Measurements from ENCODE around the gene SNAP47. TPM values are rescaled to one million over a fixed set of nuclear protein-coding genes. Genes with fewer than 3 reads are reported as not detected.

Gene SNAP47
- total and polyA plus RNA-seq, 2 of the 4 experiments (the other 2 are of a cell fraction): 39.4 to 72.9 TPM

DNA sequence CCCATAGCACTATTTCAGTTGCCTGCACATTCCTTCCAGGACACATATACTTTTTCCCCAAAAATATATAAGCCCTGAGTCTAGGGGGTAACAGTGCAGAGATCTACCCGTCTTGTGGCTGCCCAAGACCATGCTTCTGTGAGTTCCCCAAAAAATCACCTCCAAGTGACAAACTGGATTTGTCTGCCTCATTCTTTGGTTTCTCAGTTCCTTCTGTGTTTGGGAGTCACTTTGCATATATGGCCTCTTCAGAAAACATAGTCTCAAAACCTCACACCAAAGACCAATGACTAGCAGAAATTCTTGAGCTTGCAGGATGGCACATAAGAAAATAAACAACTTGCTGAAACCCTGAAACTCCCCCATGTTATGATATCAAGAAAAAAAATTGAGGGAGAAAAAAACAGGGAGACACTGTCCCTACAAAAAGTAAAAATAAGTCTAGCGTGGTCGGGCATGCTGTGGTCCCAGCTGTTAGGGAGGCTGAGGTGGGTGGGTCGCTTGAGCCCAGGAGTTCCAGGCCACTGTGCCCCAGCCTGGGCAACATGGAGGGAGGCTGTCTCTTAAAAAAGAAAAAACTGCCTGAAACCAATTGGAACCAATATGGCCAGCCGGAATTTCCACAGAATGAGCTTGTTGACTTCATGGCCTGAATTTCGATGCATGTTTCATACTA, 8.2 kb upstream of the SNAP47 start:
- H3K9me3 ChIP-seq (ENCODE audit: control insufficient read depth, insufficient read depth, low read length): peaks cover under 1% of the 10 kb centered on the region
- no peak overlapping the region for H4K5ac ChIP-seq (ENCODE audit: low read depth, low read length)
- ChIA-PET POLR2A (ENCODE audit: unreplicated experiment) (no interaction called here), CTCF (interaction anchor here (0.7 kb wide), 1 partner anchor 12 kb away, joined by 3 read pairs; no protein-coding TSS in a partner anchor)
- H2BK5ac ChIP-seq (ENCODE audit: low read depth, low read length, poor library complexity, severe bottlenecking): no peak overlapping the region
- peaks cover 7% of the 10 kb centered on the region; the same call in 1 of the 2 replicates for H3K36me3 ChIP-seq (ENCODE audit: control insufficient read depth, insufficient read depth, low read length)
- H3K56ac ChIP-seq (ENCODE audit: extremely low read depth, insufficient read depth, low read length): no peak overlapping the region
- dilution Hi-C loops (cut with HindIII; ENCODE audit: low sequenced_read_pairs, unreplicated experiment) (no loop called here), intact Hi-C loops (cut with micrococcal nuclease) (loop anchor here (5.0 kb wide), 1 partner anchor 165 kb away; the partner anchor contains the start of gene ZNF678), in situ Hi-C loops (cut with MboI; ENCODE audit: low sequenced_read_pairs) (no loop called here)
- 100% methylated on average over 1 of the region's 6 CpGs; no CpG with 5 or more reads in 1 of the 2 experiments for WGBS, 2 experiments (ENCODE audit: extremely low coverage in 2 of 2, insufficient read length in 1 of 2)
- H3K27ac ChIP-seq (ENCODE audit: insufficient read depth, low read length): no peak overlapping the region
- BruUV-seq (replicated peaks): no TSS peak
- no peak overlapping the region for H4K8ac ChIP-seq (ENCODE audit: low read depth in 2 of 2, low read length in 2 of 2)
- H2AK9ac ChIP-seq (replicated peaks; ENCODE audit: low read depth, low read length, poor library complexity): no peak overlapping the region
- no peaks in the 10 kb centered on the region for H3K27me3 ChIP-seq (ENCODE audit: control insufficient read depth, insufficient read depth, low read length)
- ATAC-seq (ENCODE audit: low read depth) (no peak), DNase-seq (no peak)
- H3K9ac ChIP-seq (ENCODE audit: low read depth, low read length): no peak overlapping the region
- peaks cover 18% of the 10 kb centered on the region for H4K20me1 ChIP-seq (ENCODE audit: insufficient read depth, low read length)
- no peak overlapping the region for H3K4me2 ChIP-seq (ENCODE audit: low read depth, low read length)
- no peak overlapping the region for H3K18ac ChIP-seq (ENCODE audit: low read depth, low read length)
- no peak overlapping the region for H2BK20ac ChIP-seq (ENCODE audit: low read depth, low read length)
- no peaks in the 10 kb centered on the region; the same call in 1 of the 2 replicates for H3K4me1 ChIP-seq (ENCODE audit: control insufficient read depth, insufficient read depth, low read length)
- no peaks in the 10 kb centered on the region; the same call in 1 of the 2 replicates for H3K9me1 ChIP-seq (ENCODE audit: insufficient read depth, low read length)
- no peak overlapping the region for H3K23ac ChIP-seq (ENCODE audit: low read depth, low read length)
- no peak overlapping the region for H2BK120ac ChIP-seq (ENCODE audit: low read depth, low read length)
- H3K14ac ChIP-seq (replicated peaks; ENCODE audit: low read depth, low read length): no peak overlapping the region
- H3K4me3 ChIP-seq (ENCODE audit: insufficient read depth, low read depth, low read length): no peak overlapping the region
- TF ChIP-seq RAD21 (IDR thresholded peaks at IDR 0.05; ENCODE audit: low read length) (no peak), SMC3 (IDR thresholded peaks at IDR 0.05; ENCODE audit: low read depth, low read length) (no peak), NFE2L2 (IDR thresholded peaks at IDR 0.05; ENCODE audit: low read depth, low read length) (no peak), MAZ (IDR thresholded peaks at IDR 0.05; ENCODE audit: borderline replicate concordance, low read depth, low read length) (no peak), MAFK (IDR thresholded peaks at IDR 0.05; ENCODE audit: low read depth, low read length) (no peak), CEBPB (IDR thresholded peaks at IDR 0.05; ENCODE audit: low read depth, low read length) (no peak), FOS (IDR thresholded peaks at IDR 0.05; ENCODE audit: low read depth, low read length) (no peak), POLR2A (IDR thresholded peaks at IDR 0.05; ENCODE audit: low read depth, low read length) (no peak), MXI1 (IDR thresholded peaks at IDR 0.05; ENCODE audit: borderline replicate concordance, low read depth, low read length) (no peak), BHLHE40 (IDR thresholded peaks at IDR 0.05; ENCODE audit: low read depth, low read length) (no peak), CHD1 (IDR thresholded peaks at IDR 0.05; ENCODE audit: low read depth, low read length) (no peak), USF2 (IDR thresholded peaks at IDR 0.05; ENCODE audit: low read depth, low read length) (no peak)
- TF ChIP-seq, protein P1, sequence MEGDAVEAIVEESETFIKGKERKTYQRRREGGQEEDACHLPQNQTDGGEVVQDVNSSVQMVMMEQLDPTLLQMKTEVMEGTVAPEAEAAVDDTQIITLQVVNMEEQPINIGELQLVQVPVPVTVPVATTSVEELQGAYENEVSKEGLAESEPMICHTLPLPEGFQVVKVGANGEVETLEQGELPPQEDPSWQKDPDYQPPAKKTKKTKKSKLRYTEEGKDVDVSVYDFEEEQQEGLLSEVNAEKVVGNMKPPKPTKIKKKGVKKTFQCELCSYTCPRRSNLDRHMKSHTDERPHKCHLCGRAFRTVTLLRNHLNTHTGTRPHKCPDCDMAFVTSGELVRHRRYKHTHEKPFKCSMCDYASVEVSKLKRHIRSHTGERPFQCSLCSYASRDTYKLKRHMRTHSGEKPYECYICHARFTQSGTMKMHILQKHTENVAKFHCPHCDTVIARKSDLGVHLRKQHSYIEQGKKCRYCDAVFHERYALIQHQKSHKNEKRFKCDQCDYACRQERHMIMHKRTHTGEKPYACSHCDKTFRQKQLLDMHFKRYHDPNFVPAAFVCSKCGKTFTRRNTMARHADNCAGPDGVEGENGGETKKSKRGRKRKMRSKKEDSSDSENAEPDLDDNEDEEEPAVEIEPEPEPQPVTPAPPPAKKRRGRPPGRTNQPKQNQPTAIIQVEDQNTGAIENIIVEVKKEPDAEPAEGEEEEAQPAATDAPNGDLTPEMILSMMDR (conservative IDR thresholded peaks at IDR 0.05; ENCODE audit: low read depth, low read length): no peak
- H3K4ac ChIP-seq (ENCODE audit: low read depth, low read length): no peak overlapping the region
- H3K79me1 ChIP-seq (ENCODE audit: low read depth in 1 of 2, low read length in 2 of 2): peaks cover 0 to 4% of the 10 kb centered on the region in 2 experiments; a peak in 1 of 4 replicates
- no peak overlapping the region for H4K91ac ChIP-seq (ENCODE audit: insufficient read depth, low read depth, low read length)
- H2BK15ac ChIP-seq (ENCODE audit: low read depth, low read length): no peak overlapping the region
- no peak overlapping the region for H2AK5ac ChIP-seq (ENCODE audit: low read depth, low read length)
- H2AFZ ChIP-seq (replicated peaks; ENCODE audit: low read length, poor library complexity): no peak overlapping the region

Measured in IMR-90 (cell line).